Breast epithelium (tissue), 4 donors: Measurements from ENCODE around the gene LDLRAD3. TPM values are rescaled to one million over a fixed set of nuclear protein-coding genes. Genes with fewer than 3 reads are reported as not detected.

Experiments
- DNase-seq, 2 donors: peaks; one replicate each; pipeline ENCODE4 v3.0.0-alpha.2; 2019; ENCODE audit warnings: low spot score in 2 of 2
- H3K27ac ChIP-seq, 2 donors: fragments of 200-600 bp; sonication (generic) in 1 of 2; one replicate each; pipeline ENCODE4 v1.5.1; 2016 to 2019; ENCODE audit warnings: mild to moderate bottlenecking in 1 of 2
- H3K27me3 ChIP-seq, 2 donors: fragments of 200-600 bp; sonication (generic) in 1 of 2; one replicate each; pipeline versions ENCODE4 v1.5.1 to v1.6.0; 2017 to 2019; ENCODE audit warnings: control low read depth in 1 of 2, mild to moderate bottlenecking in 1 of 2
- H3K36me3 ChIP-seq: fragments of 200-600 bp; one replicate; pipeline ENCODE4 v1.5.1; 2019
- H3K4me1 ChIP-seq, 2 donors: fragments of 200-600 bp; sonication (generic); one replicate each; pipeline ENCODE4 v1.5.1; 2016 to 2019; ENCODE audit warnings: control low read depth in 1 of 2
- H3K4me3 ChIP-seq, 3 donors: fragments of 200-600 bp; sonication (generic); 1 replicate in 2 of 3; 2 replicates in 1 of 3; pipeline ENCODE4 v1.5.1; 2016 to 2019; ENCODE audit warnings: mild to moderate bottlenecking in 3 of 3, moderate library complexity in 2 of 3
- H3K9me3 ChIP-seq, 2 donors: fragments of 200-600 bp; sonication (generic) in 1 of 2; one replicate each; pipeline ENCODE4 v1.5.1; 2016 to 2019; ENCODE audit warnings: control low read depth in 1 of 2
- POLR2A ChIP-seq: fragments of 450-650 bp; IDR thresholded peaks from one replicate; pipeline ENCODE4 v1.6.1; 2016; ENCODE audit warnings: antibody characterized with exemption, mild to moderate bottlenecking, moderate library complexity
- POLR2AphosphoS5 ChIP-seq, 3 donors: sonication (generic); formaldehyde crosslinking; IDR thresholded peaks; one replicate each; pipeline ENCODE4 v1.6.1; 2017; ENCODE audit warnings: antibody characterized with exemption in 3 of 3
- intact Hi-C: fragments of 100-400 bp; cut with DNase I; formaldehyde crosslinking; loops from one replicate; pipeline ENCODE4 v1.15.1; 2023; ENCODE audit warnings: low total_unique reads
- total RNA-seq, 3 donors: library from RNA; depleted of rRNA; stranded (reverse); fragments of >200 nt; gene quantifications; one replicate each; pipeline ENCODE4 v1.1.0, GENCODE V29; 2016
- TF ChIP-seq, protein P1 (sequence below), 3 donors: fragments of 450-650 bp; IDR thresholded peaks; one replicate each; pipeline ENCODE4 v1.5.1; 2016 to 2017; ENCODE audit warnings: antibody characterized with exemption in 3 of 3, mild to moderate bottlenecking in 3 of 3, moderate library complexity in 3 of 3

LDLRAD3 gene
- total RNA-seq, 3 donors from 2014 or later = 20.3 to 45.4 (median 40.6) TPM

DNA sequence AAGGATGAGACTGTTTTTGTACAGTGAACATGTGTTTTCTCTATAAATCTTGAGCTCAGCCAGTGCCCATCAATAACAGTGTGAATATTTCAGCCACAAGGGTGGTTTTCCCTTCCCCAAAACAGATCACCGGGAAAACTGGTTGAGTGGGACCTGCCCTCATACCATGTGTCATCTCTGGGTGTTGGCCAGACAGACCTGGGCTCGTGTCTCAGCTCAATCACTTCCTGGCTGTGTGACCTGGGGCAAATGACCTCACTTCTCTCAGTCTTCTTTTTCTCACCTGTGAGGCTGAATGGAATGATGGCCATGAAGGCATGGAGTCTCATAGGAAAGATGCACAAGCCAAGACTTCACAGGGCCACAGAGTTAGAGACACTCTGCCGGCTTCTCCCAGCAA lies 270.6 kb downstream of the LDLRAD3 start:
- no peak overlapping the region for H3K4me3 ChIP-seq
- DNase-seq = peak in 1 of 2 donors; percentile 71
- no peaks in the 10 kb centered on the region for H3K36me3 ChIP-seq
- TF ChIP-seq POLR2A (no peak), POLR2AphosphoS5 (IDR thresholded peaks at IDR 0.05) (no peak)
- no peaks in the 10 kb centered on the region for H3K27me3 ChIP-seq
- intact Hi-C loops = no loop called here
- peak overlapping the region; percentile 58 to 68 for H3K27ac ChIP-seq
- no peaks in the 10 kb centered on the region for H3K4me1 ChIP-seq
- no peaks in the 10 kb centered on the region for H3K9me3 ChIP-seq

DNA sequence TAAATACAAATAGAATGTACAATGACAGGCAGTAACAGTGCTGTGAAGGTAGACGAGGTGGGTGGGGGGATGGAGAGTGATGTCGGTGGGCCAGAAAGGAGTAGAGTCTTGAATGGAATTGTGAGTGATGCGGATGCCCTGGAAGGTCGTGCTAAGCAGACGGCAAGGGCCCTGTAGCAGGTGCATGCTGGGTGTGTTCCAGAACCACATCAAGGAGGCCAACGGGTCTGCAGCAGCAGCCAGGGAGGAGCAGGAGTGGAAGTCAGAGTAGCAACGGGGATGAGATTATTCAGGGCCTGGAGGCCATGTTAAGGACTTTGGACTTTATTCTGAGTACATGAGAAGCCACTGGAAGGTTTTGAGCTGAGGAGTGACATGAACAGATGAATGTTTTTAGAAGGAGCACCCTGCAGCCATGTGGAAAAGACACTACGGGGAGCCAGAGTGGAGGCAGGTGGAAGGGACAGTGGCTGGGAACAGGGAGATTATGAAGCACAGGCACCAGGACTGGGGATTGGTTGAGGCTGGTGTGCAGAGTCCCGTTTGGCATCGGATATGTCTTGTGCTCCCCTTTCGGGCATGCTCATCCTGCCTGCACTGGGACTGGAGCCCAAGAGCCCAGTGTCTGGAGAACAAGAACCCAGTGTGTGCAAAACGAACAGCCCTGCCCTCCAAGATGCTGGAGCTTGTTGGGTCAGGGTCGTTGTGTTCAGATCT lies 271.3 kb downstream of the LDLRAD3 start:
- TF ChIP-seq POLR2A (no peak), POLR2AphosphoS5 (IDR thresholded peaks at IDR 0.05) (no peak)
- TF ChIP-seq, protein P1, sequence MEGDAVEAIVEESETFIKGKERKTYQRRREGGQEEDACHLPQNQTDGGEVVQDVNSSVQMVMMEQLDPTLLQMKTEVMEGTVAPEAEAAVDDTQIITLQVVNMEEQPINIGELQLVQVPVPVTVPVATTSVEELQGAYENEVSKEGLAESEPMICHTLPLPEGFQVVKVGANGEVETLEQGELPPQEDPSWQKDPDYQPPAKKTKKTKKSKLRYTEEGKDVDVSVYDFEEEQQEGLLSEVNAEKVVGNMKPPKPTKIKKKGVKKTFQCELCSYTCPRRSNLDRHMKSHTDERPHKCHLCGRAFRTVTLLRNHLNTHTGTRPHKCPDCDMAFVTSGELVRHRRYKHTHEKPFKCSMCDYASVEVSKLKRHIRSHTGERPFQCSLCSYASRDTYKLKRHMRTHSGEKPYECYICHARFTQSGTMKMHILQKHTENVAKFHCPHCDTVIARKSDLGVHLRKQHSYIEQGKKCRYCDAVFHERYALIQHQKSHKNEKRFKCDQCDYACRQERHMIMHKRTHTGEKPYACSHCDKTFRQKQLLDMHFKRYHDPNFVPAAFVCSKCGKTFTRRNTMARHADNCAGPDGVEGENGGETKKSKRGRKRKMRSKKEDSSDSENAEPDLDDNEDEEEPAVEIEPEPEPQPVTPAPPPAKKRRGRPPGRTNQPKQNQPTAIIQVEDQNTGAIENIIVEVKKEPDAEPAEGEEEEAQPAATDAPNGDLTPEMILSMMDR (IDR thresholded peaks at IDR 0.05) = no peak

DNA sequence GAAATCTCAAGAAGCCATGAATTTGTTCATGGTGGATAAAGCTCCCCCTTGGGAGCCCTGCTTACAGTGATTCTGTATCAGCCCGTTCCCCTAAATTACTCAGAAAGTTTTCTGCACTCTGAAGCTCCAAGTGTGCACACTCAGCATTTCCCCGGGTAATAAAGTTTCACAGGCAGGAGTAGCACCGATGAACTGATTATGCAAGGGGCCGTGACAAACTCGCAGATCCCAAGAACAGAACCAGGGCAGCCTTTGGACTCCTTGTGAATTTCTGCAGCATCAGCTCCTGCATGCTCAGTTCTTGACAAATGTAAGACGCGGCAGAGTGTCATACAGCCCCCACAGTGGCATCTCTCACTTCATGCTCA lies 271.8 kb downstream of the LDLRAD3 start:
- Histone ChIP-seq H3K4me3 (no peak overlapping the region), H3K9me3 (peaks cover 6 to 8% of the 10 kb centered on the region in 2 donors), H3K4me1 (no peaks in the 10 kb centered on the region), H3K36me3 (no peaks in the 10 kb centered on the region), H3K27me3 (no peaks in the 10 kb centered on the region), H3K27ac (no peak overlapping the region)
- DNase-seq = no peak
- TF ChIP-seq, protein P1 (IDR thresholded peaks at IDR 0.05) = no peak
- no peak for TF ChIP-seq POLR2AphosphoS5 (IDR thresholded peaks at IDR 0.05)
- TF ChIP-seq POLR2A = no peak
- intact Hi-C loops = no loop called here

More for the DNA sequence above, 271.3 kb downstream of the LDLRAD3 start:
- Histone ChIP-seq H3K4me3 (no peak overlapping the region), H3K36me3 (no peaks in the 10 kb centered on the region), H3K27me3 (no peaks in the 10 kb centered on the region), H3K9me3 (peaks cover 3 to 6% of the 10 kb centered on the region in 2 donors), H3K4me1 (no peaks in the 10 kb centered on the region), H3K27ac (peak overlapping the region; percentile 5 to 24)
- DNase-seq = no peak
- intact Hi-C loops = no loop called here

DNA sequence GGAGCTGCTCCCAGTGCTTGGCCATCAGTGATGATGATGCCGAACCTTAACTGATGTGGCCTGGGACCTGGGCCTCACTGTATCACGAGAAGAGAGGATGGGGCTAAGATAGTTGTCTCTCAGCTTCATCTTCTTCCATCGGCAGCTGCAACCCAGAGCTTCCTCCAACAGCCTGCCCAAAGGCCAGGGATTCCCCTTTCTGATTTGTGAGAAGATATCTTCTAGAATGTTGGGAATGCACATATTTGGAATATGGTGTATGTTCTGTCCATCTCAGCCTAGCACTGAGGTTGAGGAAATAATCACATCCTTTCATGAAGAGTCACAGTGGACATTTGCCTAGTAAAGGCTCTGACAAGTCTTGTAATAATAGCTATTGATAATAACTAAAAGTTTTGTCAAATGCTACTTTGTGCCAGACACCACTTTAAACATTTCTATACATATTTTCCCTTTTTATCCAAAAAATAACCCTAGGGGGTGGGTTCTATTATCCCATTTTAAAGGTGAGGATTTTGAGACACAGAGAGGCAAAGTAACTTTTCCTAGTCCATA lies 272.3 kb downstream of the LDLRAD3 start:
- Histone ChIP-seq H3K36me3 (no peaks in the 10 kb centered on the region), H3K4me3 (no peak overlapping the region), H3K27ac (no peak overlapping the region), H3K27me3 (no peaks in the 10 kb centered on the region), H3K9me3 (peaks cover 6 to 8% of the 10 kb centered on the region in 2 donors), H3K4me1 (no peaks in the 10 kb centered on the region)
- no peak for TF ChIP-seq POLR2A
- intact Hi-C loops = no loop called here
- no peak for DNase-seq

GRCh38 chr11:36218283-36218921 lies 274.5 kb downstream of the LDLRAD3 start:
- Histone ChIP-seq H3K27me3 (no peaks in the 10 kb centered on the region), H3K27ac (no peak overlapping the region), H3K36me3 (no peaks in the 10 kb centered on the region), H3K4me1 (no peaks in the 10 kb centered on the region), H3K4me3 (no peak overlapping the region), H3K9me3 (peaks cover 6 to 8% of the 10 kb centered on the region in 2 donors)
- intact Hi-C loops = no loop called here
- no peak for DNase-seq
- no peak for TF ChIP-seq POLR2A
- no peak for TF ChIP-seq POLR2AphosphoS5 (IDR thresholded peaks at IDR 0.05)
- TF ChIP-seq, protein P1 (IDR thresholded peaks at IDR 0.05) = no peak

GRCh38 chr11:36219996-36220395 lies 276.1 kb downstream of the LDLRAD3 start:
- no peak for DNase-seq
- Histone ChIP-seq H3K9me3 (peaks cover 6 to 8% of the 10 kb centered on the region in 2 donors), H3K4me3 (no peak overlapping the region), H3K36me3 (no peaks in the 10 kb centered on the region), H3K27me3 (no peaks in the 10 kb centered on the region), H3K27ac (no peak overlapping the region), H3K4me1 (no peaks in the 10 kb centered on the region)
- TF ChIP-seq POLR2AphosphoS5 (IDR thresholded peaks at IDR 0.05) (no peak), POLR2A (no peak)
- TF ChIP-seq, protein P1 (IDR thresholded peaks at IDR 0.05) = no peak
- intact Hi-C loops = no loop called here
